Measurements from ENCODE around the gene UQCRHL. TPM values are rescaled to one million over a fixed set of nuclear protein-coding genes. Genes with fewer than 3 reads are reported as not detected.

The UQCRHL gene
- total RNA-seq, 4 donors from 2014 or later, result 1.5 to 2.6 (median 1.7) TPM

GRCh38 chr1:15765495-15766194 is 41.8 kb downstream of the UQCRHL start:
- TF ChIP-seq CTCF (IDR thresholded peaks at IDR 0.05; ENCODE audit: low read depth), result no peak

GRCh38 chr1:15764890-15765289 is 42.6 kb downstream of the UQCRHL start:
- no peak for TF ChIP-seq CTCF (IDR thresholded peaks at IDR 0.05; ENCODE audit: low read depth)

- TF ChIP-seq CTCF (IDR thresholded peaks at IDR 0.05; ENCODE audit: low read depth), result no peak
These were observed 43.1 kb downstream of the UQCRHL start for GRCh38 chr1:15764269-15764764.

GRCh38 chr1:15762546-15762945 is 44.9 kb downstream of the UQCRHL start:
- TF ChIP-seq CTCF (IDR thresholded peaks at IDR 0.05; ENCODE audit: low read depth), result no peak

GRCh38 chr1:15761366-15762128 is 45.9 kb downstream of the UQCRHL start:
- no peak for TF ChIP-seq CTCF (IDR thresholded peaks at IDR 0.05; ENCODE audit: low read depth)

DNA sequence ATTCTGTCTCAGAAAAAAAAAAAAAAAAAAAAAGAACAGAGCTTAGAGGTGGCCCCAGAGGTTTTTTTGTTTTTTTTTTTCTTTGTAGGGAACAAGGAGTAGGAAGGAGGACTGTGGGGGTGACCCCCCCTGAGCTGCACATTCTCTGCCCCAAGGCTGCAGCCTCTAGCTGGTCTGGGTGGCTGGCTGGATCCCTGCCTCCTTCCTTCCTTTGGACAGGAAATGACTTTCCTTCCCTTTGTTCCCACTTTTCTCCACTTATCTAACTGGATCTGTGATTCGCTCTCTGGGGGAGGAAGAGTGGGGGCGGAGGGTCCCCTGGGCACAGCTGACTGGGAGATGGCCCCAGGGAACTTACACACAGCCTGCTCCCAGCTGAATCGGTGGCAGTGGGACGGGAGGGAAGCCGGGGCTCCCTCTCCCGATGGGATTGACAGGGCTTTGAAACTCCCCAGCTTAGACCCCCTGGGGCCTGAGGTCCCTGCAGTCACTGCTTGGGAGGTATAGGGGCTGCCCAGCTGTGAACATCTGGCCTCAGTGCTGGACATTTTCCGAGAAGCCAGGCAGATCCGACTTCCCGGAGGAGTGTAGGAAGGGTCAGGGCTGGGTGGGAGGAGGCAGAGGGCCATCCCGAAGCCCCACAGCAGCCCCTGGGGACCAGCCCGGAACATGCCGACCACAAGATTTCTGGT is 46.8 kb downstream of the UQCRHL start:
- TF ChIP-seq CTCF (IDR thresholded peaks at IDR 0.05; ENCODE audit: low read depth), result no peak
